Neuronal stem cell (in vitro differentiated cells): ENCODE data around the gene PCED1B.

Experiments
- DNase-seq: peaks from one replicate; pipeline ENCODE4 v3.0.0-alpha.2; 2013; ENCODE audit warnings: low spot score
- H2AFZ ChIP-seq: one replicate; pipeline ENCODE4 v1.6.1; 2013; ENCODE audit warnings: mild to moderate bottlenecking, low read length, inconsistent platforms
- H2AK5ac ChIP-seq: 2 replicates; pipeline ENCODE4 v1.6.1; 2013; ENCODE audit warnings: low read depth, mild to moderate bottlenecking, inconsistent platforms, low read length, moderate library complexity, mixed read lengths
- H2BK120ac ChIP-seq: 2 replicates; pipeline ENCODE4 v1.6.1; 2013; ENCODE audit warnings: low read depth, mild to moderate bottlenecking, inconsistent platforms, low read length, moderate library complexity, mixed read lengths
- H2BK12ac ChIP-seq: one replicate; pipeline ENCODE4 v1.6.1; 2013; ENCODE audit warnings: low read length, inconsistent platforms
- H2BK15ac ChIP-seq: 2 replicates; pipeline ENCODE4 v1.6.1; 2013; ENCODE audit warnings: mild to moderate bottlenecking, low read length, inconsistent platforms, mixed read lengths
- H2BK5ac ChIP-seq: one replicate; pipeline ENCODE4 v1.6.1; 2013; ENCODE audit warnings: inconsistent platforms, mild to moderate bottlenecking, low read length, moderate library complexity
- H3K14ac ChIP-seq: one replicate; pipeline ENCODE4 v1.6.1; 2013; ENCODE audit warnings: low read length, inconsistent platforms
- H3K18ac ChIP-seq: 2 replicates; pipeline ENCODE4 v1.6.1; 2013; ENCODE audit warnings: low read length, inconsistent platforms
- H3K23ac ChIP-seq: 2 replicates; pipeline ENCODE4 v1.6.1; 2013; ENCODE audit warnings: low read depth, mild to moderate bottlenecking, mixed read lengths, low read length, inconsistent platforms; ENCODE audit not compliant: poor library complexity
- H3K27ac ChIP-seq: replicated peaks from 3 replicates; pipeline ENCODE4 v1.5.1; 2013; ENCODE audit warnings: low read length, inconsistent platforms
- H3K27me3 ChIP-seq, 3 experiments: 2 replicates each; pipeline ENCODE4 v1.6.1; 2013; ENCODE audit warnings: low read length in 3 of 3, mild to moderate bottlenecking in 2 of 3, inconsistent platforms in 1 of 3, low read depth in 1 of 3, mixed read lengths in 1 of 3, moderate library complexity in 1 of 3; ENCODE audit not compliant: control insufficient read depth in 3 of 3, insufficient read depth in 3 of 3
- H3K36me3 ChIP-seq, 2 donors: replicated peaks in 1 of 2; 2 replicates each; pipeline ENCODE4 v1.6.1; 2013; ENCODE audit warnings: low read length in 2 of 2; ENCODE audit not compliant: control insufficient read depth in 2 of 2, insufficient read depth in 2 of 2
- H3K4ac ChIP-seq: 2 replicates; pipeline ENCODE4 v1.6.1; 2013; ENCODE audit warnings: inconsistent platforms, mild to moderate bottlenecking, low read length, moderate library complexity
- H3K4me1 ChIP-seq, 2 donors: 1 replicate in 1 of 2; 2 replicates in 1 of 2; pipeline ENCODE4 v1.6.1; 2013; ENCODE audit warnings: low read length in 2 of 2, low read depth in 1 of 2; ENCODE audit not compliant: control insufficient read depth in 2 of 2, insufficient read depth in 1 of 2
- H3K4me2 ChIP-seq: one replicate; pipeline ENCODE4 v1.6.1; 2013; ENCODE audit warnings: mild to moderate bottlenecking, low read length, inconsistent platforms; ENCODE audit not compliant: insufficient read depth, poor library complexity, severe bottlenecking
- H3K4me3 ChIP-seq, 2 donors: 2 replicates each; pipeline ENCODE4 v1.5.1; 2013; ENCODE audit warnings: low read length in 2 of 2, mild to moderate bottlenecking in 2 of 2, inconsistent platforms in 1 of 2, moderate library complexity in 1 of 2
- H3K79me1 ChIP-seq: one replicate; pipeline ENCODE4 v1.6.1; 2013; ENCODE audit warnings: low read depth, mild to moderate bottlenecking, inconsistent platforms, low read length, moderate library complexity
- H3K9ac ChIP-seq: one replicate; pipeline ENCODE4 v1.6.1; 2013; ENCODE audit warnings: mild to moderate bottlenecking, low read depth, low read length, inconsistent platforms; ENCODE audit not compliant: poor library complexity
- H3K9me3 ChIP-seq, 2 donors: replicated peaks in 1 of 2; 2 replicates each; pipeline versions ENCODE3 to v1.6.1; 2013; ENCODE audit warnings: low read length in 2 of 2, mild to moderate bottlenecking in 2 of 2, inconsistent platforms in 1 of 2, low read depth in 1 of 2, mixed read lengths in 1 of 2, moderate library complexity in 1 of 2; ENCODE audit not compliant: control insufficient read depth in 2 of 2, insufficient read depth in 1 of 2
- H4K8ac ChIP-seq: one replicate; pipeline ENCODE4 v1.6.1; 2013; ENCODE audit warnings: low read depth, mild to moderate bottlenecking, inconsistent platforms, low read length, moderate library complexity
- H4K91ac ChIP-seq: one replicate; pipeline ENCODE4 v1.6.1; 2013; ENCODE audit warnings: low read length, low read depth, mild to moderate bottlenecking, inconsistent platforms; ENCODE audit not compliant: poor library complexity
- WGBS, 2 donors: extraction: QIAGEN DNeasy Blood & Tissue Kit; methylation state at CpG; one replicate each; pipeline ENCODE4 v1.1.7; 2013; ENCODE audit warnings: missing lambda C conversion rate in 2 of 2, mixed read lengths in 1 of 2; ENCODE audit not compliant: insufficient read length in 2 of 2, insufficient replicate concordance in 1 of 2; ENCODE audit errors: extremely low coverage in 2 of 2; 5-methylcytosine and 5-hydroxymethylcytosine counted together

PCED1B gene

GRCh38 chr12:47159348-47159747, 79.9 kb downstream of the PCED1B start:
- Histone ChIP-seq H3K27me3 (no peaks in the 10 kb centered on the region), H2BK5ac (no peak overlapping the region), H3K36me3 (no peaks in the 10 kb centered on the region), H3K4me1 (peaks cover 0 to 3% of the 10 kb centered on the region in 2 donors), H3K4me2 (no peak overlapping the region), H3K4ac (no peak overlapping the region), H2BK120ac (no peak overlapping the region), H3K79me1 (no peaks in the 10 kb centered on the region), H2AFZ (no peak overlapping the region), H3K23ac (no peak overlapping the region), H3K18ac (no peak overlapping the region), H3K14ac (no peak overlapping the region), H4K91ac (no peak overlapping the region), H2AK5ac (no peak overlapping the region), H3K4me3 (no peak overlapping the region), H3K27ac (no peak overlapping the region), H4K8ac (no peak overlapping the region), H3K9me3 (no peaks in the 10 kb centered on the region), H2BK12ac (no peak overlapping the region), H2BK15ac (no peak overlapping the region), H3K9ac (no peak overlapping the region)
- DNase-seq: no peak
- no CpG with 5 or more reads among the region's 1 CpG for WGBS, 2 donors

- no peak overlapping the region for H3K14ac ChIP-seq
- H2BK120ac ChIP-seq: no peak overlapping the region
- no peak overlapping the region for H3K23ac ChIP-seq
- no peaks in the 10 kb centered on the region for H3K9me3 ChIP-seq
- WGBS, 2 donors: no CpG with 5 or more reads among the region's 2 CpGs
- H2AK5ac ChIP-seq: no peak overlapping the region
- no peak overlapping the region for H4K8ac ChIP-seq
- H2BK5ac ChIP-seq: no peak overlapping the region
- H3K9ac ChIP-seq: no peak overlapping the region
- H3K79me1 ChIP-seq: no peaks in the 10 kb centered on the region
- H2BK15ac ChIP-seq: no peak overlapping the region
- no peak overlapping the region for H4K91ac ChIP-seq
- H3K4me2 ChIP-seq: no peak overlapping the region
- H3K36me3 ChIP-seq: no peaks in the 10 kb centered on the region
- H3K4ac ChIP-seq: no peak overlapping the region
- no peak overlapping the region for H2AFZ ChIP-seq
- H3K4me3 ChIP-seq: no peak overlapping the region
- H3K18ac ChIP-seq: no peak overlapping the region
- no peaks in the 10 kb centered on the region for H3K27me3 ChIP-seq
- H2BK12ac ChIP-seq: no peak overlapping the region
- peaks cover 0 to 3% of the 10 kb centered on the region in 2 donors for H3K4me1 ChIP-seq
- DNase-seq: no peak
- H3K27ac ChIP-seq: no peak overlapping the region
Measured at GRCh38 chr12:47160316-47161244, 81.2 kb downstream of the PCED1B start.

GRCh38 chr12:47164116-47164515, 84.7 kb downstream of the PCED1B start:
- Histone ChIP-seq H2AFZ (no peak overlapping the region), H4K91ac (no peak overlapping the region), H3K4me2 (no peak overlapping the region), H2BK12ac (no peak overlapping the region), H3K14ac (no peak overlapping the region), H3K9me3 (no peaks in the 10 kb centered on the region), H4K8ac (no peak overlapping the region), H3K4me3 (no peak overlapping the region), H3K27me3 (no peaks in the 10 kb centered on the region), H3K27ac (no peak overlapping the region), H2AK5ac (no peak overlapping the region), H3K18ac (no peak overlapping the region), H3K23ac (no peak overlapping the region), H3K79me1 (no peaks in the 10 kb centered on the region), H3K9ac (no peak overlapping the region), H2BK120ac (no peak overlapping the region), H3K4me1 (peaks cover 0 to 2% of the 10 kb centered on the region in 2 donors), H3K4ac (no peak overlapping the region), H3K36me3 (no peaks in the 10 kb centered on the region), H2BK15ac (no peak overlapping the region), H2BK5ac (no peak overlapping the region)
- no peak for DNase-seq

GRCh38 chr12:47164724-47165439, 85.5 kb downstream of the PCED1B start:
- Histone ChIP-seq H3K4me2 (no peak overlapping the region), H3K4me3 (no peak overlapping the region), H3K18ac (no peak overlapping the region), H2BK15ac (no peak overlapping the region), H4K8ac (no peak overlapping the region), H3K9ac (no peak overlapping the region), H3K9me3 (no peaks in the 10 kb centered on the region), H3K79me1 (no peaks in the 10 kb centered on the region), H2BK5ac (no peak overlapping the region), H2BK120ac (no peak overlapping the region), H3K36me3 (no peaks in the 10 kb centered on the region), H2AFZ (no peak overlapping the region), H3K4ac (no peak overlapping the region), H3K4me1 (peaks cover 0 to 2% of the 10 kb centered on the region in 2 donors), H3K27ac (no peak overlapping the region), H2AK5ac (no peak overlapping the region), H3K27me3 (no peaks in the 10 kb centered on the region), H4K91ac (no peak overlapping the region), H3K23ac (no peak overlapping the region), H2BK12ac (no peak overlapping the region), H3K14ac (no peak overlapping the region)
- no peak for DNase-seq
- WGBS, 2 donors: no CpG with 5 or more reads among the region's 2 CpGs
